GM12878 (cell line): Measurements from ENCODE around the gene BICDL2. TPM values are rescaled to one million over a fixed set of nuclear protein-coding genes. Genes with fewer than 3 reads are reported as not detected.

Experiments used
- BCL11A ChIP-seq: IDR thresholded peaks from 2 replicates; pipeline ENCODE4 v1.6.1; 2011; ENCODE audit warnings: low read depth, low read length
- CEBPB ChIP-seq, 2 experiments: fragments of 150-350 bp in 1 of 2; IDR thresholded peaks; 2 replicates each; pipeline ENCODE4 v1.6.1; 2012 to 2014; ENCODE audit warnings: low read depth in 2 of 2, low read length in 2 of 2, borderline replicate concordance in 1 of 2, inconsistent platforms in 1 of 2
- E4F1 ChIP-seq: fragments of 450-650 bp; IDR thresholded peaks from 2 replicates; pipeline ENCODE4 v1.6.1; 2018; ENCODE audit warnings: borderline replicate concordance, mild to moderate bottlenecking; ENCODE audit not compliant: partially characterized antibody
- EED ChIP-seq: sonication (generic); IDR thresholded peaks from 2 replicates; pipeline ENCODE4 v1.6.1; 2016; ENCODE audit warnings: antibody characterized with exemption, low read depth
- FOXK2 ChIP-seq: fragments of 450-650 bp; IDR thresholded peaks from 2 replicates; pipeline ENCODE4 v1.6.1; 2017; ENCODE audit warnings: mild to moderate bottlenecking, moderate library complexity
- JUNB ChIP-seq: IDR thresholded peaks from 2 replicates; pipeline ENCODE4 v1.6.1; 2016; ENCODE audit warnings: antibody characterized with exemption, mild to moderate bottlenecking
- KLF5 ChIP-seq: fragments of 450-650 bp; IDR thresholded peaks from 2 replicates; pipeline ENCODE4 v1.6.1; 2014; ENCODE audit warnings: mild to moderate bottlenecking; ENCODE audit not compliant: partially characterized antibody
- POLR2A ChIP-seq: IDR thresholded peaks from 2 replicates; pipeline ENCODE4 v1.6.1; 2011; ENCODE audit warnings: low read depth, mild to moderate bottlenecking, low read length
- REST ChIP-seq: IDR thresholded peaks from 2 replicates; pipeline ENCODE4 v1.6.1; 2012; ENCODE audit warnings: mild to moderate bottlenecking, low read depth, low read length
- SIN3A ChIP-seq: IDR thresholded peaks from 2 replicates; pipeline ENCODE4 v1.6.1; 2012; ENCODE audit warnings: low read depth, low read length, improper control_type of control experiment
- SMC3 ChIP-seq: IDR thresholded peaks from 2 replicates; pipeline ENCODE4 v1.6.1; 2011; ENCODE audit warnings: low read length, improper control_type of control experiment, borderline replicate concordance
- SUPT20H ChIP-seq: IDR thresholded peaks from 2 replicates; pipeline ENCODE4 v1.6.1; 2011; ENCODE audit warnings: low read depth, mild to moderate bottlenecking, low read length, moderate library complexity, borderline replicate concordance; ENCODE audit not compliant: control insufficient read depth
- TAF1 ChIP-seq: IDR thresholded peaks from 2 replicates; pipeline ENCODE4 v1.6.1; 2011; ENCODE audit warnings: mild to moderate bottlenecking, low read depth, low read length, borderline replicate concordance
- ZBED1 ChIP-seq: IDR thresholded peaks from 2 replicates; pipeline ENCODE4 v1.6.1; 2016; ENCODE audit warnings: borderline replicate concordance
- ZNF592 ChIP-seq: fragments of 450-650 bp; IDR thresholded peaks from 2 replicates; pipeline ENCODE4 v1.6.1; 2017; ENCODE audit warnings: mild to moderate bottlenecking, moderate library complexity
- polyA plus RNA-seq, 11 experiments: library from polyadenylated mRNA; depleted of rRNA in 4 of 11; unstranded in 6 of 11; stranded (reverse) in 5 of 11; fragments of >200 nt; fragmentation: Nextera tagmentation in 4 of 11; fragmentation: Illumina TruSeq in 1 of 11; extraction: Ambion mirVana in 4 of 11; extraction: Trizol in 1 of 11; gene quantifications; 1 replicate in 1 of 11; 2 replicates in 10 of 11; pipeline versions ENCODE4 v1.2.1 to v1.2.3, GENCODE V29; 2011 to 2016; ENCODE audit warnings: inconsistent platforms in 2 of 11, missing spikeins in 2 of 11, low read depth in 1 of 11
- total RNA-seq, 4 experiments: library from RNA; depleted of rRNA in 3 of 4; stranded (reverse); fragments of >200 nt in 3 of 4; fragmentation: Illumina TruSeq in 1 of 4; extraction: Trizol in 1 of 4; gene quantifications; 2 replicates each; pipeline versions ENCODE4 v1.2.1 to v1.2.3, GENCODE V29; 2013 to 2021
- TF ChIP-seq, protein P1 (sequence below): IDR thresholded peaks from 2 replicates; pipeline ENCODE4 v1.6.1; 2011; ENCODE audit warnings: borderline replicate concordance, low read depth, mild to moderate bottlenecking, moderate library complexity, mixed read lengths, low read length; ENCODE audit not compliant: insufficient read depth; ENCODE audit errors: extremely low read length
- TF ChIP-seq, protein P2 (sequence below): IDR thresholded peaks from 2 replicates; pipeline ENCODE4 v1.6.1; 2012; ENCODE audit warnings: low read length, inconsistent platforms

Gene BICDL2
- total and polyA plus RNA-seq, 10 of the 15 experiments (the other 5 are each of a cell fraction or from before 2014, with no cell fraction given): not detected

DNA sequence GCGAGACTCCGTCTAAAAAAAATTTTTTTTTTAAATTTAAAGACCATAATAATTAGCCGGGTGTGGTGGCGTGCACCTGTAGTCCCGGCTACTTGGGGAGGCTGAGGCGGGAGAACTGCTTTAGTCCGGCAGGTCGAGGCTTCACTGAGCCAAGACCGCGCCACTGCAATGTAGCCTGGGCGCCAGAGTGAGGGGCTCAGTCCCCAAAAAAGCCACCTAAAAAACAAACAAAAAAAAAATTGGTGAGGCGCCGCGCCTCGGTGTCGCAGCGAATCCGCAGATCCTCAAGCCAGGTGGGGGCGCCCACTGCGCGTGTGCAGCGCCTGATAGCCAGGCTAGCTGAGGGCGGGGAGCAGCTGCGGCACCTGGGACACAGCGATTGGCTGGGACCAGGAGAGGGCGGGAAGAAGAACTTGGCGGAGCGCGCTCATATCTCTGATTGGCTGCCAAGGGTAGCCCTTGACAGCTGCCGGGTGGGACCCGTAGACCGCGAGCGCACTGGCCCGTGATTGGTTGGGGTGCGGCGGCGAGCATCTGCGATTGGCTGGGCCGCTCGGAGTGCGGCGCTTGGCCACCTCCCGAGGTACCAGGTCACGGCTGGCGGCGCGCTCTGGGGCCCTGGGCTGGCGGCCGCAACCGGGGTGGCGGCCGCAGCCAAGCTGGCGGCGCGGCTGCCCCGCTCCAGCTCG, 33.0 kb downstream of the BICDL2 start (continued):
- no peak for TF ChIP-seq E4F1
- TF ChIP-seq, protein P1, sequence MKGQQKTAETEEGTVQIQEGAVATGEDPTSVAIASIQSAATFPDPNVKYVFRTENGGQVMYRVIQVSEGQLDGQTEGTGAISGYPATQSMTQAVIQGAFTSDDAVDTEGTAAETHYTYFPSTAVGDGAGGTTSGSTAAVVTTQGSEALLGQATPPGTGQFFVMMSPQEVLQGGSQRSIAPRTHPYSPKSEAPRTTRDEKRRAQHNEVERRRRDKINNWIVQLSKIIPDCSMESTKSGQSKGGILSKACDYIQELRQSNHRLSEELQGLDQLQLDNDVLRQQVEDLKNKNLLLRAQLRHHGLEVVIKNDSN: no peak
- TF ChIP-seq JUNB: no peak
- no peak for TF ChIP-seq SUPT20H
- TF ChIP-seq SMC3: peak; percentile 57
- TF ChIP-seq REST: no peak
- no peak for TF ChIP-seq ZBED1
- peak; percentile 60; the same call in 1 of the 2 replicates for TF ChIP-seq SIN3A
- TF ChIP-seq FOXK2: no peak
- TF ChIP-seq KLF5: no peak
- TF ChIP-seq ZNF592: no peak
- TF ChIP-seq BCL11A: no peak
- no peak for TF ChIP-seq EED
- TF ChIP-seq, protein P2, sequence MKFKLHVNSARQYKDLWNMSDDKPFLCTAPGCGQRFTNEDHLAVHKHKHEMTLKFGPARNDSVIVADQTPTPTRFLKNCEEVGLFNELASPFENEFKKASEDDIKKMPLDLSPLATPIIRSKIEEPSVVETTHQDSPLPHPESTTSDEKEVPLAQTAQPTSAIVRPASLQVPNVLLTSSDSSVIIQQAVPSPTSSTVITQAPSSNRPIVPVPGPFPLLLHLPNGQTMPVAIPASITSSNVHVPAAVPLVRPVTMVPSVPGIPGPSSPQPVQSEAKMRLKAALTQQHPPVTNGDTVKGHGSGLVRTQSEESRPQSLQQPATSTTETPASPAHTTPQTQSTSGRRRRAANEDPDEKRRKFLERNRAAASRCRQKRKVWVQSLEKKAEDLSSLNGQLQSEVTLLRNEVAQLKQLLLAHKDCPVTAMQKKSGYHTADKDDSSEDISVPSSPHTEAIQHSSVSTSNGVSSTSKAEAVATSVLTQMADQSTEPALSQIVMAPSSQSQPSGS: no peak
- TF ChIP-seq TAF1: no peak
- no peak for TF ChIP-seq CEBPB (IDR thresholded peaks at IDR 0.05; ENCODE audit: borderline replicate concordance in 1 of 2, low read depth in 2 of 2, low read length in 2 of 2)
- TF ChIP-seq POLR2A: no peak
